Panc1 (cell line): Measurements from ENCODE around the gene ITGB8. TPM values are rescaled to one million over a fixed set of nuclear protein-coding genes. Genes with fewer than 3 reads are reported as not detected.

ENCODE experiments used
- ATAC-seq: fragments of 200-7000 bp; cut with Tn5 transposase; 2 replicates; pipeline ENCODE4 v1.9.1; 2020; ENCODE audit warnings: mild to moderate bottlenecking, moderate library complexity
- BruUV-seq: library from RNA; stranded (reverse); fragments of 400-500 nt; replicated peaks from 2 replicates; lab custom pipeline; 2021; lab: Mats Ljungman, UMichigan
- CTCF ChIA-PET: fragments of 300-600 bp; sonication (Branson Sonifier 250); formaldehyde crosslinking; loops from one replicate; lab custom pipeline; 2022; ENCODE audit warnings: antibody characterized with exemption; lab: Charles Lee
- POLR2A ChIA-PET: fragments of 300-600 bp; sonication (Branson Sonifier 250); formaldehyde crosslinking; loops from one replicate; lab custom pipeline; 2022; ENCODE audit warnings: antibody characterized with exemption; lab: Charles Lee
- DNase-seq: peaks from one replicate; pipeline ENCODE4 v3.0.0-alpha.2; 2010; ENCODE audit warnings: low read depth, low spot score
- H3K27ac ChIP-seq: 2 replicates; pipeline ENCODE4 v1.5.1; 2011; ENCODE audit warnings: mild to moderate bottlenecking, low read length, inconsistent platforms
- H3K27me3 ChIP-seq: fragments of 200-500 bp; sonication (Bioruptor generic); 2 replicates; pipeline ENCODE4 v1.6.0; 2014; ENCODE audit warnings: low read length, inconsistent platforms; ENCODE audit not compliant: control insufficient read depth, insufficient read depth
- H3K36me3 ChIP-seq: fragments of 200-500 bp; sonication (Bioruptor generic); 2 replicates; pipeline ENCODE4 v1.5.1; 2014; ENCODE audit warnings: inconsistent platforms, mild to moderate bottlenecking, low read length, moderate library complexity; ENCODE audit not compliant: control insufficient read depth, insufficient read depth
- H3K4me1 ChIP-seq: 2 replicates; pipeline ENCODE4 v1.5.1; 2011; ENCODE audit warnings: inconsistent platforms, mild to moderate bottlenecking, low read length, moderate library complexity; ENCODE audit not compliant: control insufficient read depth, insufficient read depth
- H3K4me3 ChIP-seq, 2 experiments: 2 replicates each; pipeline ENCODE4 v1.5.1; 2011 to 2012; ENCODE audit warnings: low read depth in 2 of 2, low read length in 2 of 2, mild to moderate bottlenecking in 2 of 2, inconsistent platforms in 1 of 2, moderate library complexity in 1 of 2
- H3K9me3 ChIP-seq: fragments of 200-500 bp; sonication (Bioruptor generic); 2 replicates; pipeline ENCODE4 v1.5.1; 2014; ENCODE audit warnings: low read depth, mild to moderate bottlenecking, inconsistent platforms, low read length, moderate library complexity; ENCODE audit not compliant: control insufficient read depth, insufficient read depth
- CTCF ChIP-seq: fragments of 450-650 bp; IDR thresholded peaks from 2 replicates; pipeline ENCODE4 v1.5.1; 2017; ENCODE audit warnings: mild to moderate bottlenecking
- POLR2AphosphoS5 ChIP-seq: IDR thresholded peaks from 2 replicates; pipeline ENCODE4 v1.6.1; 2012; ENCODE audit warnings: mild to moderate bottlenecking, low read depth, low read length, moderate library complexity
- REST ChIP-seq, 2 experiments: IDR thresholded peaks; 2 replicates each; pipeline ENCODE4 v1.6.1; 2011 to 2012; ENCODE audit warnings: low read depth in 2 of 2, control low read depth in 1 of 2, low read length in 1 of 2, mild to moderate bottlenecking in 1 of 2, moderate library complexity in 1 of 2; ENCODE audit not compliant: insufficient read depth in 1 of 2
- SIN3A ChIP-seq: IDR thresholded peaks from 2 replicates; pipeline ENCODE4 v1.6.1; 2012; ENCODE audit warnings: low read depth, mild to moderate bottlenecking, low read length, moderate library complexity, borderline replicate concordance; ENCODE audit not compliant: insufficient read depth
- TCF7L2 ChIP-seq: IDR thresholded peaks from 2 replicates; pipeline ENCODE4 v1.6.1; 2011; ENCODE audit warnings: mild to moderate bottlenecking, low read depth, low read length, inconsistent platforms
- in situ Hi-C: cut with HindIII; loops from 2 replicates; pipeline ENCODE4 v1.10.0; 2016; ENCODE audit warnings: low sequenced_read_pairs, low pct_unique_long_range_greater_than_20kb
- intact Hi-C: fragments of 100-400 bp; cut with micrococcal nuclease; formaldehyde crosslinking; loops from one replicate; pipeline ENCODE4 v1.10.0; 2022; ENCODE audit not compliant: unreplicated experiment
- total RNA-seq: library from RNA; stranded (reverse); gene quantifications from one replicate; pipeline ENCODE4 v1.2.1, GENCODE V29; 2021; ENCODE audit not compliant: unreplicated experiment

Gene ITGB8
- total RNA-seq, 1 experiment from 2014 or later, result 4.9 TPM

GRCh38 chr7:20359341-20359963, 28.8 kb downstream of the ITGB8 start:
- intact Hi-C loops (no loop called here), in situ Hi-C loops (no loop called here)

GRCh38 chr7:20362574-20363253, 32.0 kb downstream of the ITGB8 start:
- Histone ChIP-seq H3K36me3 (no peaks in the 10 kb centered on the region), H3K27ac (no peak overlapping the region), H3K27me3 (no peaks in the 10 kb centered on the region), H3K9me3 (no peaks in the 10 kb centered on the region), H3K4me1 (no peaks in the 10 kb centered on the region), H3K4me3 (no peak overlapping the region)
- TF ChIP-seq TCF7L2 (no peak), REST (IDR thresholded peaks at IDR 0.05; ENCODE audit: insufficient read depth in 1 of 2, low read depth in 2 of 2, low read length in 1 of 2) (no peak), CTCF (no peak), POLR2AphosphoS5 (no peak), SIN3A (no peak)
- CTCF ChIA-PET, result no interaction called here
- in situ Hi-C loops (no loop called here), intact Hi-C loops (no loop called here)
- POLR2A ChIA-PET, result no interaction called here
- DNase-seq (no peak), ATAC-seq (no peak)
- BruUV-seq, result no TSS peak

More at GRCh38 chr7:20359341-20359963, 28.8 kb downstream of the ITGB8 start:
- POLR2A ChIA-PET, result no interaction called here
- Histone ChIP-seq H3K9me3 (no peaks in the 10 kb centered on the region), H3K4me1 (no peaks in the 10 kb centered on the region), H3K27ac (no peak overlapping the region), H3K4me3 (no peak overlapping the region), H3K36me3 (no peaks in the 10 kb centered on the region), H3K27me3 (no peaks in the 10 kb centered on the region)
- ATAC-seq, result no peak
- no TSS peak for BruUV-seq
- CTCF ChIA-PET, result no interaction called here
- no peak for TF ChIP-seq SIN3A
- DNase-seq, result no peak

GRCh38 chr7:20364571-20365196, 34.0 kb downstream of the ITGB8 start:
- TF ChIP-seq TCF7L2 (no peak), SIN3A (no peak), POLR2AphosphoS5 (no peak), CTCF (no peak), REST (IDR thresholded peaks at IDR 0.05; ENCODE audit: insufficient read depth in 1 of 2, low read depth in 2 of 2, low read length in 1 of 2) (no peak)
- H3K27ac ChIP-seq, result no peak overlapping the region
- H3K4me3 ChIP-seq, result no peak overlapping the region
- no peaks in the 10 kb centered on the region for H3K27me3 ChIP-seq
- no TSS peak for BruUV-seq
- no peaks in the 10 kb centered on the region for H3K9me3 ChIP-seq
- no peak for ATAC-seq
- POLR2A ChIA-PET, result no interaction called here
- CTCF ChIA-PET, result no interaction called here
- intact Hi-C loops (no loop called here), in situ Hi-C loops (no loop called here)
- H3K4me1 ChIP-seq, result no peaks in the 10 kb centered on the region
- no peak for DNase-seq
- H3K36me3 ChIP-seq, result no peaks in the 10 kb centered on the region
